BLaER1 (cell line): ENCODE data around the gene AK9.
A peak's percentile ranks its signal among the peaks of the same experiment; 100 is the strongest.
"Not testable (repeated sequence)": the region's sequence is repeated elsewhere in the genome, so short reads cannot be mapped to it uniquely, and the experiment has no call there.

Experiments
- H3K27ac ChIP-seq: shearing (Covaris generic); formaldehyde crosslinking; 2 replicates; pipeline ENCODE4 v1.8.1; 2022
- H3K27me3 ChIP-seq: shearing (Covaris generic); formaldehyde crosslinking; 2 replicates; pipeline ENCODE4 v1.8.1; 2022
- H3K36me3 ChIP-seq: shearing (Covaris generic); formaldehyde crosslinking; 2 replicates; pipeline ENCODE4 v1.8.1; 2022
- H3K4me1 ChIP-seq: shearing (Covaris generic); formaldehyde crosslinking; 2 replicates; pipeline ENCODE4 v1.8.1; 2022
- H3K4me2 ChIP-seq: shearing (Covaris generic); formaldehyde crosslinking; 2 replicates; pipeline ENCODE4 v1.8.1; 2022
- H3K4me3 ChIP-seq: shearing (Covaris generic); formaldehyde crosslinking; 2 replicates; pipeline ENCODE4 v1.8.1; 2022
- H3K9ac ChIP-seq: shearing (Covaris generic); formaldehyde crosslinking; 2 replicates; pipeline ENCODE4 v1.8.1; 2022
- H3K9me3 ChIP-seq: shearing (Covaris generic); formaldehyde crosslinking; 2 replicates; pipeline ENCODE4 v1.8.1; 2022
- H4K20me1 ChIP-seq: shearing (Covaris generic); formaldehyde crosslinking; 2 replicates; pipeline ENCODE4 v1.8.1; 2022
- Cebpa-rat ChIP-seq: shearing (Covaris generic); IDR thresholded peaks from 2 replicates; pipeline ENCODE4 v1.8.1; 2022

AK9 gene

GRCh38 chr6:109467696-109468095 is 223.3 kb downstream of the AK9 start:
- H4K20me1 ChIP-seq: peaks cover 79% of the 10 kb centered on the region

GRCh38 chr6:109466212-109466923 is 224.6 kb downstream of the AK9 start:
- Histone ChIP-seq H3K27me3 (no peaks in the 10 kb centered on the region), H3K4me2 (no peak overlapping the region), H3K4me1 (no peaks in the 10 kb centered on the region), H3K27ac (no peak overlapping the region), H3K9me3 (peaks cover under 1% of the 10 kb centered on the region; the same call in 1 of the 2 replicates), H3K9ac (no peak overlapping the region), H3K36me3 (peaks cover 97% of the 10 kb centered on the region), H3K4me3 (no peak overlapping the region), H4K20me1 (peaks cover 75% of the 10 kb centered on the region; the same call in 1 of the 2 replicates)
- TF ChIP-seq Cebpa-rat: no peak

More at GRCh38 chr6:109467696-109468095, 223.3 kb downstream of the AK9 start:
- Histone ChIP-seq H3K9me3 (no peaks in the 10 kb centered on the region), H3K36me3 (peaks cover 97% of the 10 kb centered on the region), H3K27me3 (no peaks in the 10 kb centered on the region), H3K4me2 (no peak overlapping the region), H3K9ac (no peak overlapping the region), H3K4me1 (peaks cover 13% of the 10 kb centered on the region), H3K27ac (no peak overlapping the region), H3K4me3 (no peak overlapping the region)
- TF ChIP-seq Cebpa-rat: no peak

GRCh38 chr6:109465772-109466171 is 225.2 kb downstream of the AK9 start:
- no peaks in the 10 kb centered on the region for H3K27me3 ChIP-seq
- peaks cover 69% of the 10 kb centered on the region; the same call in 1 of the 2 replicates for H4K20me1 ChIP-seq
- no peak overlapping the region for H3K9ac ChIP-seq
- H3K4me1 ChIP-seq: no peaks in the 10 kb centered on the region
- peaks cover 96% of the 10 kb centered on the region for H3K36me3 ChIP-seq
- no peak overlapping the region for H3K27ac ChIP-seq
- H3K4me3 ChIP-seq: no peak overlapping the region
- H3K9me3 ChIP-seq: peaks cover 4% of the 10 kb centered on the region; the same call in 1 of the 2 replicates
- no peak for TF ChIP-seq Cebpa-rat
- H3K4me2 ChIP-seq: no peak overlapping the region

- Histone ChIP-seq H3K9me3 (peaks cover 4% of the 10 kb centered on the region; the same call in 1 of the 2 replicates), H3K27me3 (no peaks in the 10 kb centered on the region), H3K4me2 (no peak overlapping the region), H3K4me1 (peaks cover 26% of the 10 kb centered on the region), H3K36me3 (peaks cover 58% of the 10 kb centered on the region), H4K20me1 (peaks cover 49% of the 10 kb centered on the region; the same call in 1 of the 2 replicates), H3K27ac (no peak overlapping the region), H3K4me3 (no peak overlapping the region), H3K9ac (no peak overlapping the region)
- no peak for TF ChIP-seq Cebpa-rat
These were observed 229.1 kb downstream of the AK9 start for GRCh38 chr6:109461733-109462526.

- not testable (repeated sequence) for H3K9ac ChIP-seq, H3K27me3 ChIP-seq, H3K9me3 ChIP-seq, H3K4me2 ChIP-seq, H3K27ac ChIP-seq, H3K4me3 ChIP-seq
- Histone ChIP-seq H3K36me3 (peaks cover 51% of the 10 kb centered on the region), H4K20me1 (peaks cover 55% of the 10 kb centered on the region; the same call in 1 of the 2 replicates), H3K4me1 (peaks cover 33% of the 10 kb centered on the region)
These were observed 229.8 kb downstream of the AK9 start for GRCh38 chr6:109461205-109461604.

- no peak overlapping the region for H3K4me2 ChIP-seq
- H3K36me3 ChIP-seq: peaks cover 41% of the 10 kb centered on the region
- peaks cover 46% of the 10 kb centered on the region; the same call in 1 of the 2 replicates for H4K20me1 ChIP-seq
- H3K4me1 ChIP-seq: peaks cover 35% of the 10 kb centered on the region
- H3K27ac ChIP-seq: no peak overlapping the region
- H3K9ac ChIP-seq: no peak overlapping the region
- no peak overlapping the region for H3K4me3 ChIP-seq
- no peak for TF ChIP-seq Cebpa-rat
- no peaks in the 10 kb centered on the region for H3K27me3 ChIP-seq
- peaks cover 4% of the 10 kb centered on the region; the same call in 1 of the 2 replicates for H3K9me3 ChIP-seq
These were observed 230.7 kb downstream of the AK9 start for GRCh38 chr6:109460161-109460829.

GRCh38 chr6:109458774-109459531 is 232.0 kb downstream of the AK9 start:
- H3K9me3 ChIP-seq: peaks cover 4% of the 10 kb centered on the region; the same call in 1 of the 2 replicates
- no peak overlapping the region for H3K9ac ChIP-seq
- H3K27me3 ChIP-seq: no peaks in the 10 kb centered on the region
- H4K20me1 ChIP-seq: peaks cover 44% of the 10 kb centered on the region; the same call in 1 of the 2 replicates
- H3K4me3 ChIP-seq: no peak overlapping the region
- peaks cover 41% of the 10 kb centered on the region for H3K4me1 ChIP-seq
- H3K27ac ChIP-seq: no peak overlapping the region
- peak overlapping the region; percentile 67 for H3K4me2 ChIP-seq
- no peak for TF ChIP-seq Cebpa-rat
- H3K36me3 ChIP-seq: peaks cover 30% of the 10 kb centered on the region

GRCh38 chr6:109457562-109457996 is 233.4 kb downstream of the AK9 start:
- Histone ChIP-seq H3K27ac (no peak overlapping the region), H3K36me3 (peaks cover 27% of the 10 kb centered on the region), H4K20me1 (peaks cover 31% of the 10 kb centered on the region; the same call in 1 of the 2 replicates), H3K9me3 (peaks cover 4% of the 10 kb centered on the region; the same call in 1 of the 2 replicates), H3K9ac (no peak overlapping the region), H3K27me3 (no peaks in the 10 kb centered on the region), H3K4me1 (peaks cover 55% of the 10 kb centered on the region), H3K4me3 (no peak overlapping the region), H3K4me2 (peak overlapping the region; percentile 92)
- TF ChIP-seq Cebpa-rat: no peak
